Left hindlimb (tissue), 1 donor: Measurements from ENCODE around the gene KLHL30.
"Not testable (repeated sequence)": the region's sequence is repeated elsewhere in the genome, so short reads cannot be mapped to it uniquely, and the experiment has no call there.

Source experiments
- DNase-seq: peaks from one replicate; pipeline ENCODE4 v3.0.0-alpha.2; 2018

Gene KLHL30

DNA sequence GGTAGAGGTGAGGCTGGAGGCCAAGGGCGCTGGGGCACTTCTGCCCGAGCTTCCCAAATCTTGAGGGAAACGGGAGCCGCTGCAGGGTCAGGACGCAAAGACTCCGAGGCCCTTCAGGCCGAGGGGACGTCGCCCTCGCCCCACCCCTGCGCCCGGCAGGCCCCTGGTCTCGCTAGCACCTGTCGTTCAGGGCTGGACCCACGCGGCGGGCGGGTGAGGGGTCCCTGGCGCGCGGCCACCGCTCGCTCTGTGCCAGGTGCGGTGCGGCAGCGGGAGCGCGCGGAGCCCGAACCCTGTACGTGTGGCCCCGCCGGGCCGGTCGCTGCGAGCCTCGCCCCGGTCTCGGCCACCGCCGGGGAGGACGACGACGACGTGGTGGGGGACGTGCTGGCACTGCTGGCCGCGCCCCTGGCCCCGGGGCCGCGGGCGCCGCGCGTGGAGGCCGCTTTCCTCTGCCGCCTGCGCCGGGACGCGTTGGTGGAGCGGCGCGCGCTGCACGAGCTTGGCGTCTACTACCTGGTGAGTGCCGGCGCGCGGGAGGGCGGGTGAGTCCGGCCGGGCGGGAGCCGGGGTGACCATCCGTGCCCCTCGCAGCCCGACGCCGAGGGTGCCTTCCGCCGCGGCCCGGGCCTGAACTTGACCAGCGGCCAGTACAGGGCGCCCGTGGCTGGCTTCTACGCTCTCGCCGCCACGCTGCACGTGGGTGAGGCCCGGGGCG lies 25.2 kb downstream of the KLHL30 start:
- DNase-seq, result no peak

DNA sequence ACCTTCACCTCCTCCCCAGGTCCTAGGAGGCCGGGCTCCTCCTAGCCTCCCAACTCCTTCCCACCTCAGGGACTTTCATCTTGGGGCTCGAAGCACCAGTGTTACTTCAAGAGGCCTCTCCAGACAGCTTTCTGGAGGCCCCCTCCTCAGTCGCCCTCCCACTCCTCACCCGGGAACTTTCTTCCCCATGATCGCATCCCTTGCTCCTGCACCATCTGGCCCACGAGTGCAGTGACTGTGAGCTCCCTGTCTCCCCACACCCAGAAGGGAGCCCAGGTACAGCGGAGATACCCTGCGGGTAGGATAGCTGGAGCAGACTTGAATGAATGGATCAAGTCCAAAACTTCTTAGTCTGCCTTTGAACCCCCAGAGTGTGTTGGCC lies 26.4 kb downstream of the KLHL30 start:
- no peak for DNase-seq

DNA sequence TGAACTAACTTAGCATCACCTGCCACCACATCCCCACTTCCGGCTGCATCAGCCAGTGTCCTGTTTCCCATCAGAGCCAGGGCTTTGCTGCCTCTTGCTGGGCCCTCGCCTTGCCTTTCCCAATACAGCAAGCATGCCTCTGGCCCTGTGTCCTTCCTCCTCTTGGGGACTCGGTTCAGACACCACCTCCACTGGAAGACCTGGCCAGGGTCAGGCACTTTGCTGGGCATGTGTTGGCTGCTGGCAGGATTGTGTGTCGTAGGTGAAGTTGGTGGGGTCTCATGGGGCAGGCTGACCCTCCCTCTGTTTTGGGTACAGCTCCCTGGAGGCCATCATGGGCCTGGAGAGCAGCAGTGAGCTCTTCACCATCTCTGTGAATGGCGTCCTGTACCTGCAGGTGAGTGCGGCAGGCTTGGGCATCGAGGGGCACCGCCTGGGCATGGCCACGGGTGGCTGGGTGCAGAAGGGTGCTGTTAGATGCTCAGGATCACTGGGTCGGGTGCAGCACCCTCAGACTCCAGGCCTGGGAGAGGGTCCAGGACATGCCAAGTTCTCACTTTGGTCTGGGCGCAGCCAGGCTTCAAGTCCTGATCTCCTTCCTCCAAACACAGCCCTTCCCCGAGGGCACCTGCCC lies 26.9 kb downstream of the KLHL30 start:
- no peak for DNase-seq

DNA sequence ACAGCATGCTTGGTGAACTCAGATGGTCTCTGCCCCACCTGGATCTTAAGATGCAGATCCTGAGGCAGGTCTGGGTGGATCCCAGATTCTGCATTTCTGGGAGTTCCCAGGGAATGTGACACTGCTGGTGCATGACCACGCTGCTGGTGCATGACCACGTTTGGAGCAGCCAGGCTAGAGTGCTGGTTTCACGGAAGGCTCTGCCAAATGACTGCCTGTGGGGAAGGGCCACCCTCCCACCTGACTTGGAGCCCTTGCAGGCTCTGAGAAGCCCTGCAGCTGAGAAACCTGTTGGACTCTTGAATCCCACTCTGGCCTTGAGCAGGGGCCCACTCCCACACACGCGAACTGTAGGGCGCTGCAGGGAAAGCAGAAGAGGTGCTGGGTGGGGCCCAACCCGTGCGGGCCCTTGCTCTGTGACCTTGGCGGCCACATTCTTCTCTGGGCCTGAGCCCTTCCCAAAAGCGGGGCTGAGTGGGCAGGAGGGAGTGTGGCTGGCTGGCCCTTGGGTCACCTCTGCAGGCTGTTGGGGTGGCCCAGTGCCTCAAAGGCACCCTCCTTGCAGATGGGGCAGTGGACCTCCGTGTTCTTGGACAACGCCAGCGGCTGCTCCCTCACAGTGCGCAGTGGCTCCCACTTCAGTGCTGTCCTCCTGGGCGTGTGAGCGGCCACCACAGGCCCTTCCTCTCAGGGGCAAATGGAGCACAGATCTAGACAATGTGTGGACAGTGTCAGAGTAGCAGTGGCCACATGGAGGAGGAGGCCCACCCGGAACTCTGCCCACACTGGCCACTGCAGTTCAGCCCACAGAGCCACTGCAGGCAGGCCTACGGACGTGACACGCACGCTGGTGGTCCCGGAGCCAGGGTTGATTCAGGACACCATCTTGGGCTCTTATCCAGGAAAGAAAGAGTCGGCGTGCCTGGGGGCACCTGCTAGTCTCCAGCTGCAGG lies 28.2 kb downstream of the KLHL30 start:
- DNase-seq, result no peak

DNA sequence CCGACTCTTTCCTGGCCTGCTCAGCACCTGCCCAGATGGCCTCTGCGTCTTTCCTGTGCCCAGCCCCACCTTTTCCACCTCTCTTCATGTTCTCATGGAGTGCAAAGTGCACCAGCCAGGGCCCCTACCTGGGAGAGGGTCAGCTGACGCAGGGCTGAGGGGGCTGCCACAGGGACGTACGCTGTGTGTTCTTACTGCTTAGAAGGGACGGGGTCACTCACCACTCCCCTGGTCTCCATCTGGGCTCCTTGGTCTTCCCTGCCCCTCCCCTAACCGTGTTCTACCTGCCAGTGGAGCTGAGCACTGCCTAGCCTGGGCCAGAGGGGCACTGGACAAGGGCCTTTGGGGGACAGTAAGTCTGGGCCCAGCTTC lies 28.9 kb downstream of the KLHL30 start:
- DNase-seq, result no peak

DNA sequence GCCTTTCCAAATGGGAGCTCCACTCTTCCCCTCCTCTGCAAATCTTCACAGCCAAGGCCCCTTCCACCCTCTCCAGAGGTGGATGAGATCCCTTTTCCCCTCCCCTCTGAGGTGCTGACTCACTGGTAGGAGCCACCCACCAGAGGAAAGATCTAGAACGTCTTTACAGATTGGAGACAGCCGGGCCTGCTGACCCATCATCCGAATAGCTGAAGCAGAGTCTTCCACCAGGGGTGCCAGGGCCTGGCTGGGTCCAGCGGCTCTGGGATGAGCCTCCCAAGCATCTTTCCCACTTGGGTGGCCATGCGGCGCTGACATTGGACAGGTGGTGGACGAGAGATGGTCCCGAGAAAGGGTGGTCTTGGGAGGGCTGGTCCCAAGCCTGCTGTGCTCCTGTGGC lies 29.3 kb downstream of the KLHL30 start:
- DNase-seq, result no peak

DNA sequence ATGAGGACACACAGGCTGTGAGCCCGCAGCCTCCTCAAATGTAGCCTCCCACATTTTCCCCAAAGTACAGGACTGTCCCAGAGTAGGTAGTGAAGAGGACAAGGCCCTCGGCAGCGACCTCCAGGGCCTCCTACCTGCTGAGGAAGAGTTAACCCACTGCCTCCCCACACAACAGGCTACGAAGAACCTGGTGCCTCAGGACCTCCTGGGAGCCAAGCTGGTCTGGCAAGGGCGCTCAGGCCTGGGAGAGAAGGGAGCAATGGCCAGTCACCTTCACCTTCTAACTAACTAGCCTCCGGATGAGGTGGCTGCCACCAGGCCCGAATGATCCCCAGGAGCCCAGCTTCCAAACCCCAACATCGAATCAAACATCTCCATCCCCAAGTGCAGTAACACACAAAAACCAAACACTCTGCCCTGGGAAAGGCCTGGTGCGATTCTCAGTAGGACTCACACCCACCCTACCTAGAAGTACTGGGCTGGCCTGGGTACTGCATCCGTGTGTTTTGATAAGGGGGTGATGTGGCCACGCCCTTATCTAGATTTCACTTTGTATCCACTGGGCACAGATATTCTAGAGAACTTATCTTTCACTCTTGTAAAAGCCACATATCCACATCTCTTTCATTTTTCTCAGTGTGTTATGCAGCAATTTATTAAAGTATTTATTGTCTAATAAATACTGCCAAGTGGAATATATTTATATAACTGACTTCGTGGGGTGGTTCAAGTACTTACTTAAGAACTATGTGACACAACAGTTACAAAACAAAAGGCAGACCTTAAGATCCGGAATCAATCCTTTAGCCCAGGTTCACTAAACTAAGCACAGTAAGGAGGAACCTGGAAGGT lies 30.0 kb downstream of the KLHL30 start:
- no peak for DNase-seq

DNA sequence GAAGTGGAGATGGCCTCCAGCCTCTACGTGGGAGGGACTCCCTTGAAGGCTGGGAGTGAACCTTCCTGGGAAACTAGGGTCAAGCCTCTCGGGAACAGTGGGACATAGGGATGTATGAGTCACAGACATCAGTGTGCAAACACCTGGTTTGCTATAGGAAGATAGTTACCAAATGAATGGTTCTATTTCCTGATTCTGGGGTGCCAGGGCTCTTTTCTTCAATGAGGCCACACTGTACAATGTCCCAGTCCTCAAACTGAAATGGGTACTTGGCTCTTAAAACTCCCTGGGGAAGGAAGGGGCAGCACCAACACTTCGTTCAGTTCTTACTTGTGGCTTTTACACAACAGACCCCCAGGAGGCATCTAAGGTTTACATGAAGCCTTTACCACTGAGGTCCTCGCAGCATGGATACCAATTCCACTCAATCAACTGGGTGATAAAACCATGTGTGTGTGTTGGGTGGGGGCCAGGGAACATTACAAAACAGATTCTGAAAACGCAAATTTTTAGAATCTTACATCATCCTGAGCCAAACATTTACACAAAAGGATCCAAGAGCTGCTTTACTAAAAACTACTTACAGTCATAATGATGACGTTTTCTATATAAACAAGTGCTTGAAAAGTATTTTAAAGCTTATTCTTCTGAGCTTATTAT lies 30.7 kb downstream of the KLHL30 start:
- DNase-seq, result no peak

DNA sequence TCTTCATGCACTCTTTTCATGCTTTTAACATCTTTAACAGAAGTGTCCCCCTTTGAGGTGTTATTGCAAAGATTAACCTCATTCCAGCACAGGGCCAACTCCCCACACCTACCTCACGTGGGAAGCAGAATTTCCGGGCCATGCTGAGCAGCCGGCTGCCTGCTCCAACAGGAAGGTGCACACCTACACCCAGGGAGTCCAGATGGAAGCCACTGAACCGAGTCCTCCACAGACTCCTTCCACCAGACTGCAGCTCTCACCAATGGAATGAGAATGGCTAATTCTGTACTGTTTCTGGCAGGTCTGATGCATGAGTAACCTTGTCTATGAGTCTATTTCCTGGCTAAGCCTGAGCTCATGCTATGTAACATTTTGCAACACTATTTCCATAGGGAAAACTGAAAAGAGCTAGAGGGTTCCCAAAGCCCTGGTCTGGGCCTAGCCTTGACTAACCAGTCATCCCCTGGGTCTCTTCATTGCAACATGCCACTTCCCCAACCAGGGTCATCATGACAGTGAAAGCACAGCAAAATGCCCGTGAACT lies 31.3 kb downstream of the KLHL30 start:
- no peak for DNase-seq

DNA sequence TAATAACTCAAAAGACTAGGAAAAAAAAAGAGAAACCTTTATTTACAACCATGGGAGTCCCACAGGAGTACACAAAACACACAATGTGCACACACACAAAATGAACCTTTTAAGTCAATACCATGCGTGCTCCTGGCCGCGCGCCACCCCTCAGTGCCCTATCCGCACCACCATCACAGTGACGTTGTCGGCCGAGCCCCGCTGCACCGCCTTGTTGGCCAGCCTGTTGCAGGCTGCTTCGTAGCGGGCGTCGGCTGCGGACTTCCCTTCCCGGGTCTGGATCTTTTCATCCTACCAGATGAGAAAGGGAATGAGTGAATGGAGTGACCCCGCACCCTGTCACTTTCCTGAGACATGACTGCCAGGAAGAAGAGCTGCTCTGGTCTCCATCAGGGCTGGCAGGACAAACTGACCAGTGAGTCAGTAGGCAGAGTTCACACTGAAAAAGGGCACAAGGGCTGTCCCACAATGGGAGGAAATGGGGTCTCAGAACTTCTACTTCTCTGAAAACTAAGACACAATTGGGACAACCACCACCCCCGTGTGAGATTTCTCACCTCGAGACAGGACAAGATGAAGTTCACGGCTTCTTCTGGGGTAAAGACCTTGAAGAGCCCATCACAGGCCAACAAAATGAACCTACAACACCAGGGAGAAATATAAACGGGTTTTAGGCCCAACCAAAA lies 32.1 kb downstream of the KLHL30 start:
- DNase-seq, result no peak

DNA sequence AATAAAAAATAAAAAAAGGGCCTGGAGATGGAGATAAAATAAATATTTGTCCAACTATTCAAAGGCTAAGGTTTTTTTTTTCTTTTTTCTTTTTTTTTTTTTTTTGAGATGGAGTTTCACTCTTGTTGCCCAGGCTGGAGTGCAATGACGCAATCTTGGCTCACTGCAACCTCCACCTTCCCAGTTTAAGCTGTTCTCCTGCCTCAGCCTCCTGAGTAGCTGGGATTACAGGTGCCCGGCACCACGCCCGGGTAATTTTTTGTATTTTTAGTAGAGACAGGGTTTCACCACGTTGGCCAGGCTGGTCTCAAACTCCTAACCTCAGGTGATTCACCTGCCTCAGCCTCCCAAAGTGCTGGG lies 32.6 kb downstream of the KLHL30 start:
- not testable (repeated sequence) for DNase-seq

DNA sequence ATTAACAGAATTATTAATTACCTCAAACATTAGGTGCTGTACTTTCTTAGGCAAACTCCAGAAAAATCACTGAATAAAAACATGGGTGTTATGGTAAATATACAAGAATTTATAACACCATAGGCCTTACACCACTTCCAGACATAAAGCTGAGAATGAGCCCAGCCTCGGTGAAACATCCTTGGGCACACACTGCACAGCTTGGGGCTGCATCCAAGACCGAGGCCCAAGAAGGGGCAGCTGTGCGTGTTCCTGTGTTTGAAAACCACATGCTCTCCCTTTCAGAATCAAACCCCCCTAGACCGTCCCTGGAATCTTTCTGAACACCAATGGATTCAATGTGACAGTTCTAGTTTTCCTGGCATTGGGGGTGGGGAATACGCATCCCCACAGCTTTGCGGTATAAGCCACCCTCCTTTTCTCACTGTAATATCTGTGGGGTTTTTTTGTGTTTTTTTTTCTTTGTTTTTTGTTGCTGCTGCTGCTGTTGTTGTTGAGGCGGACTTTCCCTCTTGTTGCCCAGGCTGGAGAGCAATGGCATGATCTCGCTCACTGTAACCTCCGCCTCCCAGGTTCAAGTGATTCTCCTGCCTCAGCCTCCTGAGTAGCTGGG lies 33.2 kb downstream of the KLHL30 start:
- no peak for DNase-seq

DNA sequence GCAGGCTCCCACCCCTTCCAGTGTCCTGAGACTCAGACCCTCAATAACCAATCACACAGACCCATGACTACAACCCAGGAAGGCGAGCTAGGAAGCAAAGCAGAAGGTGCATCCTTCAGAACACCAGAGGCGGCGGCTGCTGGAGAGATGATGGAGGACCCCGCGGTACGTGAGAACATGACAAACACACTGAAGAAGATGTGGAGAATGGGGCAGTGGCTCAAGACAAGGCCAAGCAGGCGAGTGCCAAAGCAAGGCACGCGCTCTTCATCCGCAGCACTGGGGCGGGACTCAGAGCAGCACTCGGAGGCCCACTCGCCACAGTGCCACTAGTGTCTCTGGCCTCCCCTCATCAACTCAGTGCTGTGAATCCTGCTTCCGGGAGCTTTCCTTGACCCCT lies 34.0 kb downstream of the KLHL30 start:
- no peak for DNase-seq

DNA sequence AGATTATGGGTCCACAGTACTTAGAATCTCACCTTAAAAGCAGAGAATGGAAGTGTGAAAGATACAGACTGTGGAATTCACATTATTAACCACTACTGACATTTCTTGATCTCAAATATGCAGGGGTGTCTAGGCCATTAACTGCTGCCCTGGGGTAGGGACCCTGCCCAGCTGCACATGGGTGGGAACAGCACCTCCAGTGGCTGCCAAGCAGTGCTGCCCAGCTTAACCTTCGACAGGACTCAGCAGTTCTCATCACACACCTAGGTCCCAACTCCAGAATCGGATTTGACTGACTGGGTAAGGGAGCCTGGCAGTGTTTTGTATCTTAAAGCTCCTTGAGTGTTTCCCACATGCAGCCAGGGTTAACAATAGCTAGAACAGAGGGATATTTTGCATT lies 35.2 kb downstream of the KLHL30 start:
- no peak for DNase-seq

DNA sequence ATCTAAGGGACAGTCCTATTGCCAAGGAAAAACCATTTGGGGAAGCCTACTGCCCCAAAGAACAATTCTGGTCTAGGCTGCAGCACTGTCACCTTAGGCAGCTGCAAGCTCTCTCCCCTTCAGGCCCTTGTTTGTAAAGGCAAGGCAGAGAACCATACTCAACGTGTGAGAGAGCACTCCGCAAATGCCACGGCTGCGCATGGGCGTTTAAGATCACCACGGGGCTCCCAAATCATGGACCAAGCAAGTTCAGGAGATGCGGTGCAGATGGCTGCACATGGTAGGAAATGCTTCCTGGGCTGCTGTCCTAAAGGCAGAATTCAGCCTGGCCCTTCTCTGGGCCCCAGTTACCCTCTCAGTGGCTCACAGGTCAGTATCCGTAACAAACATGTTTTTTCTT lies 35.8 kb downstream of the KLHL30 start:
- DNase-seq, result no peak

DNA sequence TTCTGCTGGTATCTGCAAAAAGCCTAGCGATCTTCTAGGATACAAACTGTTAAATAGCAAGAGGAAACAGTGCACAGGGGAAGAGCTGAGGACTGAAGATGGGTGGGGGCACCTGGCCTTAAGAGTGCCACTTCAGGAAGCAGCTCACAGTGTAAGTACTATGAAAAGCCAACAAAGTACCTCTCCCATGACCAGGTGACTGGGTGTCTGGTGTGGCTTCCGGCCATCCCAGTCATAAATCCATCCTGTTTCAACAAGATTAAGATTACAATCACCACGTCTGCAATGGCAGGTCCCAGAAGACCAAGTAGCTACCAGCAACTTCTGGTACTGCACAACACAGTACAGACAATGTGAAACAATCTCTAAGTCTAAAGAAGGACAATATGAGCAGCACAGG lies 36.2 kb downstream of the KLHL30 start:
- no peak for DNase-seq

DNA sequence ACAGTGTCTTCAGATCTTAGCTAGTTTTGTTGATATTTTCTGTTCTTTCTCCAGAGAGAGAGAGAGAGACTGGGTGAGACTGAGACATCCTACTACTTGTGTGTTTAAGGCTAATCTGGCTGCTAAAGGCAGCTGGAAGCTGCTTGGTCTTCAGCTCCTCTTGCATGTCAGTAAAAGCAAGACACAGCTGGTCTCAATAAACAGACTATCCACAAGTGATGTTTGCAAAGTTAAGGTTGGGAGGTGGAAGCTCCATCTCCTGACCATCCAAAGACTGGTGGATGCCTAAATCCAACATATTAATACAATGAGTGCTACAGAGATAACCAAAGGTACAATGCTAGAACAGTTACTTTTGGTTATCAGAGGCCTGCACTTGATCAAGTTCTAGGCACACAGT lies 38.1 kb downstream of the KLHL30 start:
- DNase-seq, result no peak

DNA sequence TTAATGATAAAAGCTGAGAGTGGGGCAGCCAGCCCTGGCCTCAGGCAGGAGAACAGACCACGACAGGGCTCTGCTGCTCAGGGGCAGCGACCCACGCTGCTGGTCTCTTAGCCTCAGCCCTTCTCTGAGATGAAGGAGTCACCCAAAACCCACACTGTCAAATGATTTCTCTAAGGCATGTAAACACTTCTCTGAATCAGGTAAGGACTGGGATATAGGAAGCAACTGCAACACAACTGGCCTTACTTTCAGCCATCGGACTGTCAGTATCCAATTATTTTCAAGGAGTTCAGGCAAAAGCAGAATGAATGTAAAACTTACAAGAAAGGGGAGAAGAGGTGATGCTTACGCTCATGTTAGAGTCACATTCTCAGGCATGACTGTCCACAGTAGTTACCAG lies 42.1 kb downstream of the KLHL30 start:
- no peak for DNase-seq

DNA sequence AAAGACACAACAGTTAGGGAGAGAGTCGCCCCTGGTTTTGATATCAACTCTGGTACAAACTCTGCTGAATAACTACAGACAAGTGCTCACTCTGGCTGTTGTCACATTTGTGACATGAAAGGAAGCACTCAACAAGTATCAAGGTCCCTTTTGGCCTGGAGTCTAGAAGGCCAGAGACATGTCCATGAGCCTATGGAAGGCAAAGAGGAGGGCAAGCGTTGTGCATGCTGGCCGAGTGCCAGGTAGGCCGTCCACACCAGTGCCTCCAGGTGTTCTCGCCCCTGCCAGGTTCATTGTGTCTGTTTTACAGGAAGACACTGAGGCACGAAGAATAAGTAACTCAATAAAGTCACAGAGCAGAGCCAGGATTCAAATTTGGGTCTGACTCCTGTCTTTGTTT lies 43.9 kb downstream of the KLHL30 start:
- no peak for DNase-seq

DNA sequence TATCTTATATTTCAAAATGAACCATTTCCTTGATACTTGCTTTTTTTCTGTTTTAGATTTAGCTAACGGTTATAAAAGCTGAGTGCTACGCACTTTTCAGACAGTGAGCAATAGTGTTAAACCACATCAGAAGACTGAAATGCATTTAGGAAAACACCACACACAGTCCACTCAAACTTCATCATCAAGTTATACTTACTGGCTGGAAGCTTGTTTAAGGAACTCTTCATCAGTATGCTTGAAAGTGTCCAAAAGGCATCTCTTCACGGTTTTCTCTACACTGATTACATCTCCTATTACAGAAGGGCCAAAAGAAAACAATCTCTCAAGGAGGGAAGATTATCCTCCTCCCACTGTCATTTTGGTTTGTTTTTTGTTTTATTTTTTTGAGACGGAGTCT lies 45.4 kb downstream of the KLHL30 start:
- no peak for DNase-seq
